Measurements from ENCODE around the gene GFM2.
"Not testable (repeated sequence)": the region's sequence is repeated elsewhere in the genome, so short reads cannot be mapped to it uniquely, and the experiment has no call there.

Gene GFM2

DNA sequence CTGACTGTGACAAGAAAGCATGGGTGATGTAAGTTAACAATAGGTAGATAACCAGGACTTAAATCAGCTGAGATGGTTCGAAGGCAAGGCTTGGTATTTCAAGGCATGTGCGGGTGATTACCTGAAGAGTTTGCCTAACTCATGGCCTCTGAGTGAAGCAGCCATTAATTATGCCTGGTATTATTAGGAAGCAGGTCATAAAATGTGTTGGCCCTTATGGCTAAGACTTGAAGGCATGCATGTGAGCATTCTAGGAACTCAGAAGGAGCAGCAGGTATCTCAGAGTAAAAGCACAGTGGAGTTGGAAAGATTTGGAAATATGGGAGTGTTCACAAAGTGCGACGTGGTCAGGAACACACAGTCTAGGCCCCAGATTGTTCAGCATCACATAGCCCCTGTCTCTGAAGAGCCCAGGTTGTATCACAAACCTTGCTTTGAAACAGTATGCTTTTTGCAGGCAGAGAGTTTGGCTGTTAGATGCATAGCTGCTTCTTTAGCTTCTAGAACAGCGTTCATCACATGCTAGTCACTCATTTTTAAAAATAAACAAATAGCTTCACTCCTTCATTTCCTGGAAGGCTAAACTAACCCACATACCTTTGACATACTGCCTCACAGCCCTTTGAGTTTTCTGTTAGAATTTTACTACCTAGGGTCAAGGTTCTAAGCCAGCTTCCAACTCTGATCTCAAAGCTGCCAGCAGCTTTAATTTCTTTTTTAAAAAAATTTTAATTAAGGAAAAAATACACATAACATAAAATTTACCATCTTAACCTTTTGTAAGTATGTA, 79.8 kb downstream of the GFM2 start:
- no peak for DNase-seq

DNA sequence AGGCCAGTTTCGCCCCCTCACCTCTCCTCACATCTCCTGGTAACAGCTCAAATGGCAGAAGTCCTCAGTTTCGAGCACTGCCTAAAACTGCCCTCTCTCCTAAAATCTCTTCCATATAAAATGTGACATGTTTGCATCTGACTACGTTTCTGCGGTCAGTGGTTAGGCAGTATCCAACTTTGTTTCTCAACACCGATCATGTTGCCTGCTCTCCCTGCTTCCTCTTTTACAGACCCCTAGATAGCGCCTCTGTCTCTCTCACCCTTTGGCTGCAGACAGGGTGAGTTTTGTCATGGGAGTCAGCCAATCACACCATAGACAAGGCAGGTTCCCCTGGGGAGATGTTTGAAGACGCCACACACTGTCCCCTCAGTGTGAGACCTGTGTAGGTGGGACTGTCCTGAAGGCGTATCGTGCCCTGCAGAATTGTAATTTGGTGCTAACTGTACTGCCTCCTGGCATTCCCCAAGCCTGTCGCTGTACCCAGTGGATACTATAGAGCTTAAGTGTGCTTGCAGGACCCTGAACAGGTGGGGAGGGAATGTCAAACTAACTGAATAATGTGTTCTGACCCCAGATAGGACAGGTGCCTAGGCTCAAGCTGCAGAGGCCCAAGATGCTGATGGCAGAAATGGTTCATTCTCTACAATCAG, 80.8 kb downstream of the GFM2 start:
- no peak for DNase-seq

- DNase-seq = peak; percentile 71 to 80
Observed at GRCh38 chr5:74684900-74685851, 81.7 kb downstream of the GFM2 start, which contains the start of gene HEXB. TSS of gene HEXB (plus strand) at chr5:74685233. CDS start at chr5:74685261, 28 bp downstream.

- no peak for DNase-seq
Observed at GRCh38 chr5:74679966-74680365, 87.0 kb downstream of the GFM2 start.

- not testable (repeated sequence) for DNase-seq
Observed at GRCh38 chr5:74679300-74679699, 87.6 kb downstream of the GFM2 start.

- DNase-seq = not testable (repeated sequence)
Observed at GRCh38 chr5:74678123-74678522, 88.8 kb downstream of the GFM2 start.

GRCh38 chr5:74676466-74676865, 90.5 kb downstream of the GFM2 start:
- DNase-seq = not testable (repeated sequence)

DNA sequence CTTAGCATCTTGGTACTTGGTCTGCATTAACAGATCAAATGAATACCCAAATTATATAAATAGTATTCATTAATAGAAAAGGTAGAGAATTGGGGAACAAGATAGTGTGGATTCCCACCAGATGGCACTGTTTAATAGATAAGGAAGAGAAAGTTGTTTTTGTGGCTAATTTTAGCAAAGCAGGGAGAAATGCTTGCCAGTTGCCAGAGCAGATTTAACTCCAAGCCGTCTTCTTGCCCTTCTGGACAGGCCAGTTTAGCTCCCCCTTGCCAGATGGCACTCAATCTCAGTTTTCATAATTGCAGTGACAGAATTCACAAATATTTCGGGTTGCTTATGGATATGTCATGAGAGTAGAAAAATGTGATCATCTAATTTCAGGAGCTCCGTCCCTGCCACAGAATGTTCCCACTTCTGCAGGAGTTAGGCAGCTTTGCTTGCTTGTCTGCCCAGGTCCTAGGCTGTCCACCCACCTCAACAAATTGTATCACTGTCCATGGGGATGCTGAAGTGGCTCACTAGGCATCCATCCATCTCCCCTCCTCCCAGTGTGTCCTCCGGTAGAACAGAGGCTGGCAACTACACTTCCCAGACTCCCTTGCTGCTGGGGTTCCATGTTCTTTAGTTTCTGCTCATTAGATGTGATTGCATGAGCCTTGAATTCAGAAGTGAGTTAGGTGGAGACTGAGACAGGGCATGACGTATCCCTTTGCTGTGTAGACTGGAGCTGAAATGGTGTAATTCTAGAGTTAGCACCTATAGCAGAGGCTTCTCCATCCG, 93.7 kb downstream of the GFM2 start:
- DNase-seq = peak; percentile 47 to 72

DNA sequence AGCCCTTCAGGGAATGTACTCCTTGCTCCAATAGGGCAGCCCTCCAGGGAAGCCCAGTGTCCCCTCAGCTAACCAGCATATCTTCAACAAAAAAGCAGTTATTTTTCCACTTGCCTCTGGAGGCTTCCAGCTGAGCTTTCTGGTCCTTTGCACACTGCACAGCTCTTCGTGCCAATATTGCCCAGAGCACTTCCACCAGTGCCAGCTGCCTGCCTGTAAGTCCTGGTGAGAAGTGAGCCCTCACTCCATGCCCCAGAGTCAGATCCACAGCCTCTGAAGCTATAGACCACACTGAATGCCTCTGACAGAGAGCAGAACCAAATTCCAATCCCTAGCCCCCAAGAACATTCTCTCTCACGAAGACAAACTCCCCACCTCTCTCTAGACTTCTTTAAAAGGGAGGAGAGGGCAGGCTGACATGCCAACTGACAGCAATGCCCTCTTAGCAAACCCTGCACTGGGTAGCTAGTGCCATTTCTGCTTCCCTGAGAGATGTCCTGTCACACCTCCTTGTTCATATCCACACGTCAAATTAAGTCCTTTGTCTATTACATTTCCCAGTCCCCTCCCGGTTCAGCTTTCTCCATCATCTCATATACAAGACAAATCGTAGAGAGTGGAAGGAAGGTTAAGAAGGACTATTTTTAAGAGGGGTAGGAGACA, 94.6 kb downstream of the GFM2 start:
- DNase-seq = no peak
